Mucosa of descending colon (tissue), 3 donors: ENCODE measurements around the gene C1orf21. TPM values are rescaled to one million over a fixed set of nuclear protein-coding genes. Genes with fewer than 3 reads are reported as not detected.
A peak's percentile ranks its signal among the peaks of the same experiment; 100 is the strongest.

ENCODE experiments used
- ATAC-seq: fragments of 200-7000 bp; cut with Tn5 transposase; one replicate; pipeline ENCODE4 v1.9.1; 2020; ENCODE audit warnings: mild to moderate bottlenecking, moderate library complexity
- DNase-seq, 3 donors: peaks; one replicate each; pipeline ENCODE4 v3.0.0-alpha.2; 2020
- H3K36me3 ChIP-seq: fragments of 200-600 bp; one replicate; pipeline ENCODE4 v1.8.0; 2021; ENCODE audit warnings: low read depth, mild to moderate bottlenecking
- H3K4me1 ChIP-seq: fragments of 200-600 bp; one replicate; pipeline ENCODE4 v1.8.0; 2021; ENCODE audit warnings: low read depth, mild to moderate bottlenecking
- H3K4me3 ChIP-seq: fragments of 200-600 bp; one replicate; pipeline ENCODE4 v1.8.0; 2021; ENCODE audit warnings: mild to moderate bottlenecking
- H3K9me3 ChIP-seq: fragments of 200-600 bp; one replicate; pipeline ENCODE4 v1.8.0; 2021; ENCODE audit warnings: mild to moderate bottlenecking
- CTCF ChIP-seq: fragments of 200-600 bp; IDR thresholded peaks from one replicate; pipeline ENCODE4 v1.8.0; 2022; ENCODE audit warnings: antibody characterized with exemption, mild to moderate bottlenecking
- intact Hi-C, 2 donors: fragments of 100-400 bp; cut with DNase I in 1 of 2; cut with micrococcal nuclease in 1 of 2; formaldehyde crosslinking; loops; one replicate each; pipeline versions ENCODE4 v1.11.0 to v1.11.1; 2022; cut with DNase I, micrococcal nuclease
- total RNA-seq, 3 donors: library from RNA; stranded (reverse); fragmentation: NEBNext Ultra II Directional in 2 of 3; extraction: Animal tissue kit (Norgen Biotek cat#: 25700) in 2 of 3; gene quantifications; one replicate each; pipeline versions ENCODE4 v1.2.1 to v1.2.4, GENCODE V29; 2021 to 2023
- donor health status: DM: no; HTN: no; CAD: no; lungs with moderate emphysema.
- donor health status: DM: no; HTN: no; CAD: no.
- donor health status: DM: no; HTN: yes; CAD: no.

C1orf21 gene
- total RNA-seq, 3 donors from 2014 or later, result 70.9 to 109 (median 96.8) TPM

- intact Hi-C loops, result no loop called here
These were observed 269.4 kb downstream of the C1orf21 start for GRCh38 chr1:184656221-184656620.

GRCh38 chr1:184658055-184658454 is 271.2 kb downstream of the C1orf21 start:
- no peak for TF ChIP-seq CTCF
- Histone ChIP-seq H3K9me3 (no peaks in the 10 kb centered on the region), H3K36me3 (no peaks in the 10 kb centered on the region), H3K4me1 (no peaks in the 10 kb centered on the region), H3K4me3 (no peak overlapping the region)
- ATAC-seq (no peak), DNase-seq (no peak)
- intact Hi-C loops, result no loop called here

More at GRCh38 chr1:184656221-184656620, 269.4 kb downstream of the C1orf21 start:
- TF ChIP-seq CTCF, result no peak
- H3K4me3 ChIP-seq, result no peak overlapping the region
- DNase-seq, result no peak
- no peaks in the 10 kb centered on the region for H3K36me3 ChIP-seq
- no peaks in the 10 kb centered on the region for H3K4me1 ChIP-seq
- ATAC-seq, result no peak
- H3K9me3 ChIP-seq, result no peaks in the 10 kb centered on the region

- H3K4me1 ChIP-seq, result no peaks in the 10 kb centered on the region
- H3K36me3 ChIP-seq, result no peaks in the 10 kb centered on the region
- no peak overlapping the region for H3K4me3 ChIP-seq
- H3K9me3 ChIP-seq, result no peaks in the 10 kb centered on the region
- TF ChIP-seq CTCF, result no peak
- intact Hi-C loops, result loop anchor here (5.0 to 10.0 kb wide), 2 partner anchors 583 to 586 kb away; no protein-coding TSS in a partner anchor
- ATAC-seq (no peak), DNase-seq (no peak)
These were observed 273.8 kb downstream of the C1orf21 start for GRCh38 chr1:184660462-184661191.

GRCh38 chr1:184661801-184662200 is 275.0 kb downstream of the C1orf21 start:
- H3K36me3 ChIP-seq, result no peaks in the 10 kb centered on the region
- H3K4me3 ChIP-seq, result no peak overlapping the region
- intact Hi-C loops, result loop anchor here (5.0 to 10.0 kb wide), 2 partner anchors 584 to 587 kb away; no protein-coding TSS in a partner anchor
- no peak for DNase-seq
- H3K9me3 ChIP-seq, result no peaks in the 10 kb centered on the region
- no peaks in the 10 kb centered on the region for H3K4me1 ChIP-seq
- no peak for TF ChIP-seq CTCF
- ATAC-seq, result no peak

GRCh38 chr1:184664042-184664660 is 277.3 kb downstream of the C1orf21 start:
- DNase-seq (peak; percentile 79 to 84 (median 83)), ATAC-seq (peak; percentile 96)
- H3K4me3 ChIP-seq, result no peak overlapping the region
- intact Hi-C loops, result loop anchor here (5.0 to 10.0 kb wide), 2 partner anchors 587 to 589 kb away; no protein-coding TSS in a partner anchor
- H3K4me1 ChIP-seq, result no peaks in the 10 kb centered on the region
- no peaks in the 10 kb centered on the region for H3K36me3 ChIP-seq
- TF ChIP-seq CTCF, result peak; percentile 93
- no peaks in the 10 kb centered on the region for H3K9me3 ChIP-seq
